ENCODE results near the gene MEN1.
A peak's percentile ranks its signal among the peaks of the same experiment; 100 is the strongest.

The MEN1 gene

DNA sequence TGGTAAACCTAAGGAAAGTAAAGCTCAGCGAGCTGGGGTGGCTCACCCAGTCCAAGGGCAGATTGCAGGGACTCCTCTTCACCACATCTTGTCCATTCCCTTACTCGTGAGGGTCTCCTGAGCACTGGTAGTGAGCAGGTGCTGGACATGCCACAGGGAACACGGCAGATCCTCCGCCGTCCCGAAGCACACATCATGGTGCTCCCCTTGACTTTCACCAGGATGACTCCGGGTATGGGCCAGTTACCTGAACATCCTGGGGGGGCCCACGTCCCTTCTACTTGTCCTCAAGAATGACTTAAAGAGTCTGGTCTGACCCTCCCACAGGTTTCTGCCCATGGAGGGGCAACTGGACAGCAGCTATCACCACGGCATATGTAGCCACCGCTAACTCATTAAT is 24.0 kb downstream of the MEN1 start:
- Histone ChIP-seq H3K27me3 (ENCODE audit: low read depth, low read length) (no peaks in the 10 kb centered on the region), H3K4me3 (ENCODE audit: low read depth in 1 of 2, low read length in 2 of 2) (no peak overlapping the region), H3K4me1 (ENCODE audit: control insufficient read depth in 1 of 2, insufficient read depth in 2 of 2, low read length in 2 of 2) (peaks cover 3 to 5% of the 10 kb centered on the region in 2 donors), H3K27ac (ENCODE audit: low read length) (no peak overlapping the region), H3K9me3 (ENCODE audit: control insufficient read depth in 1 of 2, low read length in 2 of 2) (no peaks in the 10 kb centered on the region), H3K36me3 (ENCODE audit: control insufficient read depth in 1 of 2, insufficient read depth in 2 of 2, low read length in 2 of 2) (peaks cover 3 to 19% of the 10 kb centered on the region in 2 donors)

GRCh38 chr11:64784813-64785581 is 25.4 kb downstream of the MEN1 start:
- Histone ChIP-seq H3K27ac (ENCODE audit: low read length) (no peak overlapping the region), H3K4me1 (ENCODE audit: control insufficient read depth in 1 of 2, insufficient read depth in 2 of 2, low read length in 2 of 2) (peaks cover 3 to 5% of the 10 kb centered on the region in 2 donors), H3K9me3 (ENCODE audit: control insufficient read depth in 1 of 2, low read length in 2 of 2) (no peaks in the 10 kb centered on the region), H3K27me3 (ENCODE audit: low read depth, low read length) (no peaks in the 10 kb centered on the region), H3K36me3 (ENCODE audit: control insufficient read depth in 1 of 2, insufficient read depth in 2 of 2, low read length in 2 of 2) (peaks cover 0 to 15% of the 10 kb centered on the region in 2 donors), H3K4me3 (ENCODE audit: low read depth in 1 of 2, low read length in 2 of 2) (no peak overlapping the region)

DNA sequence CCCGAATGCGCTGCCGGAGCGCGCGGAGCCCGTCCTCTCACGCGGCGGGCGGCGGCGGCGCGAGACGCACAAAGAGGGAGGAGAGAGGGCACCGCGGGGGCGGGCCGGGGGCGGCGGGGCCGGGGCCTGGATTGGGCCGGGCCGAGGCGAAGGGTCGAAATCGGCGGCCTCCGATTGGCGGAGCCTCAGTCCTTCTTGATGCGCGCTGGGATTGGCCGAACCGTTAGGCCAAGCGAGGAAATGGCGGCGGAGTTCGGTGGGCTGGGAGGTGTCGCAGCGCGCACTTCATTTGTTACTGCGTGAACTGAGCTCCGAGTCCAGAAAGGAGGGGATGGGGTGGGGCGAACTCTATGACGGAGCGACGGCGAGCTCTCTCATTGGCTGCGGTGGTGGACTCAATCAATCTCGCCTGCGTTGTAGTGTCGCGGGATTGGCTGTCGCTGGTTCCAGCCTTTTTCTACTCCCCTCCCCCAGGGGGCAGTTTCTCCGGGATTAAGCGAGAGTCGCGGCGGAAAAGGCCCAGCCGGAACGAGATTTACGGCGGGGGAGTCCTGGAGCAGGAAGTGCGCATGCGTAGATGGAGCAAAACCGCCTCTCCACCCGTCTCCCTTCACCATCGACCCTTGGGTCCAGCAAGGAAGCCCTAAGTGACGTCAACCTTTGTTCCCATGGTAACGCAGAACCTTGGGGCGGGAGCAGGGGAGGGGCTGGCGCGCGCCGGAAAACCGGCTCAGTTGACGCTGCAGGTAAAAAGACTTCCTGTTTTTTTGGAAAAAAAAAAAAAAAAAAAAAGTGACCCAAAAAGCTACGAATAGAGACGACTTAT is 31.7 kb downstream of the MEN1 start, which contains the start of gene SF1:
Gene SF1 (minus strand): TSS at position 70 of the 826 bp plus-strand sequence. CDS start 150 bp downstream, outside the sequence.
- Histone ChIP-seq H3K9me3 (ENCODE audit: control insufficient read depth in 1 of 2, low read length in 2 of 2) (no peaks in the 10 kb centered on the region), H3K4me1 (ENCODE audit: control insufficient read depth in 1 of 2, insufficient read depth in 2 of 2, low read length in 2 of 2) (peaks cover 13 to 34% of the 10 kb centered on the region in 2 donors), H3K4me3 (ENCODE audit: low read depth in 1 of 2, low read length in 2 of 2) (peak within 1 kb of the TSS; percentile 80 to 96), H3K27me3 (ENCODE audit: low read depth, low read length) (no peaks in the 10 kb centered on the region), H3K27ac (ENCODE audit: low read length) (peak within 1 kb of the TSS; percentile 93), H3K36me3 (ENCODE audit: control insufficient read depth in 1 of 2, insufficient read depth in 2 of 2, low read length in 2 of 2) (peaks cover 17 to 28% of the 10 kb centered on the region in 2 donors)

GRCh38 chr11:64778223-64778472 is 32.2 kb downstream of the MEN1 start:
- H3K4me1 ChIP-seq (ENCODE audit: control insufficient read depth in 1 of 2, insufficient read depth in 2 of 2, low read length in 2 of 2): peaks cover 13 to 39% of the 10 kb centered on the region in 2 donors
- H3K27me3 ChIP-seq (ENCODE audit: low read depth, low read length): no peaks in the 10 kb centered on the region
- no peaks in the 10 kb centered on the region for H3K9me3 ChIP-seq (ENCODE audit: control insufficient read depth in 1 of 2, low read length in 2 of 2)
- no peak overlapping the region for H3K27ac ChIP-seq (ENCODE audit: low read length)
- peaks cover 23 to 34% of the 10 kb centered on the region in 2 donors for H3K36me3 ChIP-seq (ENCODE audit: control insufficient read depth in 1 of 2, insufficient read depth in 2 of 2, low read length in 2 of 2)
- H3K4me3 ChIP-seq (ENCODE audit: low read depth in 1 of 2, low read length in 2 of 2): peak overlapping the region in 1 of 2 donors; percentile 71

- peaks cover 13 to 44% of the 10 kb centered on the region in 2 donors for H3K4me1 ChIP-seq (ENCODE audit: control insufficient read depth in 1 of 2, insufficient read depth in 2 of 2, low read length in 2 of 2)
Observed at GRCh38 chr11:64777449-64778222, 32.7 kb downstream of the MEN1 start.

GRCh38 chr11:64776875-64777274 is 33.5 kb downstream of the MEN1 start:
- peak overlapping the region; percentile 79 for H3K27ac ChIP-seq (ENCODE audit: low read length)
- no peaks in the 10 kb centered on the region for H3K9me3 ChIP-seq (ENCODE audit: control insufficient read depth in 1 of 2, low read length in 2 of 2)
- peak overlapping the region; percentile 80 to 96 for H3K4me3 ChIP-seq (ENCODE audit: low read depth in 1 of 2, low read length in 2 of 2)
- H3K27me3 ChIP-seq (ENCODE audit: low read depth, low read length): no peaks in the 10 kb centered on the region
- peaks cover 13 to 51% of the 10 kb centered on the region in 2 donors for H3K4me1 ChIP-seq (ENCODE audit: control insufficient read depth in 1 of 2, insufficient read depth in 2 of 2, low read length in 2 of 2)
- peaks cover 35 to 45% of the 10 kb centered on the region in 2 donors for H3K36me3 ChIP-seq (ENCODE audit: control insufficient read depth in 1 of 2, insufficient read depth in 2 of 2, low read length in 2 of 2)

More at GRCh38 chr11:64777449-64778222, 32.7 kb downstream of the MEN1 start:
- Histone ChIP-seq H3K4me3 (ENCODE audit: low read depth in 1 of 2, low read length in 2 of 2) (peak overlapping the region; percentile 80 to 96), H3K9me3 (ENCODE audit: control insufficient read depth in 1 of 2, low read length in 2 of 2) (no peaks in the 10 kb centered on the region), H3K36me3 (ENCODE audit: control insufficient read depth in 1 of 2, insufficient read depth in 2 of 2, low read length in 2 of 2) (peaks cover 28 to 39% of the 10 kb centered on the region in 2 donors), H3K27me3 (ENCODE audit: low read depth, low read length) (no peaks in the 10 kb centered on the region), H3K27ac (ENCODE audit: low read length) (peak overlapping the region; percentile 79)

GRCh38 chr11:64776425-64776824 is 33.9 kb downstream of the MEN1 start:
- Histone ChIP-seq H3K4me3 (ENCODE audit: low read depth in 1 of 2, low read length in 2 of 2) (peak overlapping the region; percentile 80 to 96), H3K4me1 (ENCODE audit: control insufficient read depth in 1 of 2, insufficient read depth in 2 of 2, low read length in 2 of 2) (peaks cover 13 to 51% of the 10 kb centered on the region in 2 donors), H3K36me3 (ENCODE audit: control insufficient read depth in 1 of 2, insufficient read depth in 2 of 2, low read length in 2 of 2) (peaks cover 37 to 50% of the 10 kb centered on the region in 2 donors), H3K27me3 (ENCODE audit: low read depth, low read length) (no peaks in the 10 kb centered on the region), H3K27ac (ENCODE audit: low read length) (peak overlapping the region; percentile 79), H3K9me3 (ENCODE audit: control insufficient read depth in 1 of 2, low read length in 2 of 2) (no peaks in the 10 kb centered on the region)

DNA sequence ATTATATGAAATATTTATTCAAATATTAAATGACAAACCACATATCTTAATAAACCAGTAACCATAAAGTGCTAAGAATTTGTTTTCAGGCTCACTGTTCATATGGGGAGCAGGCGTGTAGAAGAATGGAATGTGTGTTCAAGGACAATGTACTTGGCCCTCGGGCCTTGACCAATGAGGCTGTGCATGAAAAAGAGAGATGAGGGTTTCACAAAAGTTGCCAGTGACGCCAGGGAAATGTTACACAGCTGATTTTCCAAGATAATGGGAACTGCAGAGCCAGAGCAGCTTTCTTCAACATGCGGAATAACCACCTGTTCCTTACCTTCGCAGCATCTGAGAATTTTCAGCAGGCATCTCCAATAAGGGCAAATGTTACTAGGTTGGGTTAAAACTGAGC is 36.2 kb downstream of the MEN1 start:
- Histone ChIP-seq H3K36me3 (ENCODE audit: control insufficient read depth in 1 of 2, insufficient read depth in 2 of 2, low read length in 2 of 2) (peaks cover 58 to 72% of the 10 kb centered on the region in 2 donors), H3K4me3 (ENCODE audit: low read depth in 1 of 2, low read length in 2 of 2) (no peak overlapping the region), H3K4me1 (ENCODE audit: control insufficient read depth in 1 of 2, insufficient read depth in 2 of 2, low read length in 2 of 2) (peaks cover 13 to 51% of the 10 kb centered on the region in 2 donors), H3K27ac (ENCODE audit: low read length) (no peak overlapping the region), H3K27me3 (ENCODE audit: low read depth, low read length) (no peaks in the 10 kb centered on the region), H3K9me3 (ENCODE audit: control insufficient read depth in 1 of 2, low read length in 2 of 2) (no peaks in the 10 kb centered on the region)

DNA sequence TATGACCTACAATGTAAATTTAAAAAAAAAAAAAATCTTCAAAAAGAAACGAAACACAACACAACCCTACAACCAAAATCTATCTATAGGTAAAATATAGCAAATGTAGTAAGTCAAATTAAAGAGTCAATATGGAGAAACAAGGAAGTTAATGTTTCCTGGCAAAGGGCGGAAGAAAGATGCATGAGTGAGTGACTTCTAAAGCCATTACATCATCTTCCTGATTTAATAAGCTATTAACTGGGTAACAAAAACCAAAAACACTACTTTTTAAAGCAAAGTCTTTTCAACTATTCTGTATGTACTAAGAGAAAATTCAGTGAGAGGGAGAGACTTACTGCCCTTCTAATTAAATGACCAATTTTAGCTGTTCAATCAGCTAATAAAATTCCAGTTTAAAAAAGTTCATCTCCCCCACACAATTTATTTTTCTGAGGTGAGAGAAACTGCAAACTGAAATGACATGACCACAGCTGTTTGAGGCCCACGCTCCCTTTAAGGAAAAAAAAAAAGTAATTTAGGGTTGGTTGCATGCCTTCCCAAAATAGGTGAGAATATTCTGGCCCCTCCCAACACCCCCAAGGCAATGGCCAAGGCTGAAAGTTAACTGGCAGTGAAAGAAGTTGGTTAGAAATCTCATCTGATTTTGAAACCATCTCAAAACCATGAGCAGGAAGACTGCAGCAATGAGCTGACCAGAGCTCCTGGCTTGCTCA is 37.9 kb downstream of the MEN1 start:
- Histone ChIP-seq H3K27me3 (ENCODE audit: low read depth, low read length) (no peaks in the 10 kb centered on the region), H3K27ac (ENCODE audit: low read length) (peak overlapping the region; percentile 27), H3K36me3 (ENCODE audit: control insufficient read depth in 1 of 2, insufficient read depth in 2 of 2, low read length in 2 of 2) (peaks cover 74 to 89% of the 10 kb centered on the region in 2 donors), H3K4me1 (ENCODE audit: control insufficient read depth in 1 of 2, insufficient read depth in 2 of 2, low read length in 2 of 2) (peaks cover 13 to 57% of the 10 kb centered on the region in 2 donors), H3K9me3 (ENCODE audit: control insufficient read depth in 1 of 2, low read length in 2 of 2) (no peaks in the 10 kb centered on the region), H3K4me3 (ENCODE audit: low read depth in 1 of 2, low read length in 2 of 2) (no peak overlapping the region)

- no peaks in the 10 kb centered on the region for H3K9me3 ChIP-seq (ENCODE audit: control insufficient read depth in 1 of 2, low read length in 2 of 2)
- H3K36me3 ChIP-seq (ENCODE audit: control insufficient read depth in 1 of 2, insufficient read depth in 2 of 2, low read length in 2 of 2): peaks cover 80 to 95% of the 10 kb centered on the region in 2 donors
- H3K27me3 ChIP-seq (ENCODE audit: low read depth, low read length): no peaks in the 10 kb centered on the region
- peak overlapping the region; percentile 27 for H3K27ac ChIP-seq (ENCODE audit: low read length)
- peaks cover 10 to 54% of the 10 kb centered on the region in 2 donors for H3K4me1 ChIP-seq (ENCODE audit: control insufficient read depth in 1 of 2, insufficient read depth in 2 of 2, low read length in 2 of 2)
- H3K4me3 ChIP-seq (ENCODE audit: low read depth in 1 of 2, low read length in 2 of 2): no peak overlapping the region
Observed at GRCh38 chr11:64771861-64772260, 38.5 kb downstream of the MEN1 start.
